SKM-1 treated with dmso at 0.1 percent for 144 hours (cell line): ENCODE measurements around the gene CTRB2.
"Not testable (repeated sequence)": the region's sequence is repeated elsewhere in the genome, so short reads cannot be mapped to it uniquely, and the experiment has no call there.

ENCODE experiments used
- DNase-seq: peaks from one replicate; lab custom pipeline; 2025; ENCODE audit not compliant: unreplicated experiment; lab: John Stamatoyannopoulos, UW

Gene CTRB2

DNA sequence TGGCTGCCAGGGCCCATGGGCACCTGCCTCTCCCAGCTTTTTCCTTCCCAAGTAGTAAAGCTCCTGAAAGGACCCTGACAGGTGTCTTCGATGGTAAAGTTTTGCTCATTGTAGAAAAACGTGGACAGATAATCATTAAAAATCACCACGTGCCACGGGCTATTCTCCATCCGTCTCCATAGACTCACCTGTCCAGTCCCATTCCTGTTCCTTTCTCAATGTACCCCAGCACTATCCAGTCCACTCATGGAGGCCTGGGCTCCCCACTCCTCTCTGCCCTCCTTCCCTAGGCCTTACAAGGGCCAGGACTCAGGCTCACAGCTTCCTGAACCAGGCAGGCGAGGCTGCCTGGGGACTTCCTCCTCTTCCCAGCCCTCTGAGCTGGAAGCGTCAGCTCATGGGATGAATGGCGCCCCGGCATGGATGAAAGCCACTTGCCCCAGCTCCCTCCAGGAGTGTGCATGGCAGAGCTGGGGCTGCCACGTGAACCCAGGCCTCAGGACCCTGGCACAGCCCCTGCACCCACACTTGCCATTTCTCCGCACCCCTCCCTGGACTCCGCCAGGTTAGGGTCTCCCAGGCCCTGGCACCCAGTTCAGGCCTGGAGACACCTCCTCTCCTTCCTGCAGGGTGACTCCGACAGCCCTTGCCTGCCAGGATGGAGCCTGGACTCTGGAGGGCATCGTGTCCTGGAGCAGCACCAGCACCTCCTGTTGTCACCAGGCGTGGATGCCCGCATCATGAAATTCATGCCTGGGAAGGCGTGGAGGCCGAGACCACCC, 20.6 kb upstream of the CTRB2 start:
- DNase-seq: no peak

DNA sequence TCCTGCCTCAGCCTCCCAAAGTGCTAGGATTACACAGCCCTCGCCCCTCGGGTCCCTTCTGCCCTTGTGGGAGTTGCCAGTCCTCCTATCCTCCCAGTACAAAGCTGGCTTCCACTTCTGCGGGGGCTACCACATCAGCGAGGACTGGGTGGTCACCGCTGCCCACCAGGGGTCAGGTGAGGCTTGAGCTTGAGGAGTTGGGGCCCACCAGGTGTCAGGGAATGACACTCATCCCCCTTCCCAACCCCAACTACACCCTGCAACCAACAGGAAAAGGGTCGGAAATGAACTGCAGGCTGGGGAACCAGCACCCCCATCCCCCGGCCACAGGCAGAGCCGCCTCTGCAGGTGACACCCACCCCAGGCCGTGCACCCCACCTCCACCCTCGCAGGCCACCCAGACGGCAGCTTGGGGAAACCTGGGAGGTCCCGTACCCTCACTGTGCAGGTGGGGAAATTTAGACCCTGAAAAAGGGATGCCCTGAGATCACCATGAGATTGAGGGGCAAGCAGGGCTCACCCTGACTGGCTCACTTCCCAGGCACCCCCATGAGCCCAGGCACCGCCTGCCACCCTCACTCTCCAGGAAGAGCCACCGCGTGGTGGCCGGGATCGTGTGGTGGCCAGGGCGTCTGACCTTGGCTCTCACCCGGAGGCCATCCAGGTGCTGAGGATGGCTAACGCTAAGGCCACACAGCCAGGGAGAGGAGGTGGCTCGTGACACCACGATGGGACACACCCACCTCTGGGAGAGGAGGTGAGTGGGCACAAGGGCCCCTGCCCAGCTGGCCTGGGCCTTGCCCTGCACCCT, 19.8 kb upstream of the CTRB2 start:
- no peak for DNase-seq

DNA sequence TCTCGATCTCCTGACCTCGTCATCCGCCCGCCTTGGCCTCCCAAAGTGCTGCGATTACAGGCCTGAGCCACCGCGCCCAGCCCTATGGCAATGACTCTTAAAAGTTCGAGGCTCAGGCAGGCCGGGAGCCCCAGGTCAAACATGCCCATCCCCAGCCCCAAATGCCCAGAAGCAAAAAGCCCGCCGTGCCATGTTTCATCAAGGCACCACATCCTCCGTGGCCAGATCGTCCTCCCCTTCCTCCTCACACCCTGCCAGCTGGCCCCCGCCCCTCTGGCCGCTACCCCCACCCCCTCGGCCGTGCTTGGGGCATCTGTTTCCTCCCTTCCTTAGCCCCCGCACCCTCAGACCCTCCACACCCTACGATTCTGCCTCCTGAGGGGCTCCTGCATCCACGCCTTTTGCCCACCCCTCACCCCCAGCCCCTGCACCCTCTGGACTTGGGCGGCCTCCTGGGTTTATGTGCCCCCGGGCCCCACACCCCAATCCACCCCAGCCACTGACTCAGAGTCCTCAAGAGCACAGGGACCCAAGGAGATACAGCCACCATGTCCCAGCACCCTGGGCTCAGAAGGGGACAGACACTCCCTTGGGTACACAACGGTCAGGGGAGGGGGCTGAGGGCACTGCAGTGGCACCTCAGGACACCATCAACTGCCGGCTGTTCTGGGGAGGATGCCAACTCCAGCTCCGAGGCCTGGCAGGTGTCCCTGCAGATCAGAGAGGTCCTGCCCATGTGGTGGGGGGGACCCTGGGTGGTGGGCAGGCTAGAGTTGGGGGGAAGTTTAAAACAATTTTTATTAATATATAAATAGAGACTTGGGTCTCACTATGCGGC, 18.9 kb upstream of the CTRB2 start:
- no peak for DNase-seq

DNA sequence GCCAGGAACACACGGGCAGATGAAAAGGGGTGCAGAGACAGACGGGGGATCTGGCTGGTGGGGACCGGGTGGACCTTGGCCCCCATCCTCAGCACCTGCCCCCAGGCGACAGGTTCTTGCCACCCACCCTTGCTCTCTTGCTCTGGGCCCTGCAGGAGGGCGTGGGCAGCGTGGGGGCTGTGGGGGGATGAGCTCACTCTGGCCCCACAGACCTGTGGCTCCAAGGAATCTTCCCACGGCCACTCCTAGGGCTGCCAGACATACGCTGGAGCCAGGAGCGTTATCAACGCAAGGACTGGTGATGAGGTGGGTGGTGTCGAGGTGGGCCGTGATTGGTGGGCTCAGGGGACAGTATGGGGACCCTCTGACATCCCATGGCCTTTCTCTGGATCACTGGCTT, 18.1 kb upstream of the CTRB2 start:
- no peak for DNase-seq

DNA sequence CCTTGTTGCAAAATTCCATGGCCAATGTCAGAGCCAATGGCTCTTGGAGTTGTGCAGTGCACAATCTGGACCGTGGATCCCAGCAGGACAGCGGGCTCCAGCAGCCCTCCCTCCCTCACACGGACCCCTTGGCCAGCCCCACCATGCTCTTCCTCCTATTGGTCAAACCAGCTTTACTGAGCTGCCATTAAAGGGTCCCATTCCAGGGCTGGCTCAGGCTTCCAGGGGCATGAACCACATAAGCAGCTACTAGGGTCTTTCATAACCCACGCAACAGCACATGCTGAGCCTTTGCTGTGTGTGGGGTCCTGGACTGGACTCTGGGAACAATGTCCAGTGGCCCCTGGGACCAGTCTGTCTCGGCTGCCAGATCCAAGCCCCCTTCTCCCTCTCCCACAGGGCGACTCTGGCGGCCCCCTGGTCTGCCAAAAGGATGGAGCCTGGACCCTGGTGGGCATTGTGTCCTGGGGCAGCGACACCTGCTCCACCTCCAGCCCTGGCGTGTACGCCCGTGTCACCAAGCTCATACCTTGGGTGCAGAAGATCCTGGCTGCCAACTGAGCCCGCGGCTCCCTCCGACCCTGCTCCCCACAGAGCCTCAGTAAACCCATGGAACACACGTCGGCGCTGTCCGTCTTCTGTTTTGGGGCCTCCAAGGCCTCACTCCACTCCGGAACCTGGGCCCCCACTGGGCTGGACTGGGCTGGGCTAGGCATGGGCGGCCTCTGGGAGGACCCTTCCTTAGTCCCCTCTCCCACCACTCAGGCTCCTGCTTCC, 17.5 kb upstream of the CTRB2 start:
- no peak for DNase-seq

DNA sequence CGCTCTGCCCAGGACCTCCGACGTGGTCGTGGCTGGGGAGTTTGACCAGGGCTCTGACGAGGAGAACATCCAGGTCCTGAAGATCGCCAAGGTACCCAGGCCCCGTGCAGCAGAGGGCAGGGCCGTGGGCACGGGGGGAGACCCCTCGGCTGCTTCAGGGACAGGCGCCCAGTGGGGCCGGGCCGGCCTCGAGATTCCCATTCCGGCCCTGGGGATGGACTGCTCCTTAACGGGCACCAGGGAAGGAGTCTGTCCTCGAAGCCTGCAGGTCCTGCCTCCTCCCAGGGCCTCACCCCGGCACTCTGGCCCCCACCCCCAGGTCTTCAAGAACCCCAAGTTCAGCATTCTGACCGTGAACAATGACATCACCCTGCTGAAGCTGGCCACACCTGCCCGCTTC, 16.2 kb upstream of the CTRB2 start:
- not testable (repeated sequence) for DNase-seq

DNA sequence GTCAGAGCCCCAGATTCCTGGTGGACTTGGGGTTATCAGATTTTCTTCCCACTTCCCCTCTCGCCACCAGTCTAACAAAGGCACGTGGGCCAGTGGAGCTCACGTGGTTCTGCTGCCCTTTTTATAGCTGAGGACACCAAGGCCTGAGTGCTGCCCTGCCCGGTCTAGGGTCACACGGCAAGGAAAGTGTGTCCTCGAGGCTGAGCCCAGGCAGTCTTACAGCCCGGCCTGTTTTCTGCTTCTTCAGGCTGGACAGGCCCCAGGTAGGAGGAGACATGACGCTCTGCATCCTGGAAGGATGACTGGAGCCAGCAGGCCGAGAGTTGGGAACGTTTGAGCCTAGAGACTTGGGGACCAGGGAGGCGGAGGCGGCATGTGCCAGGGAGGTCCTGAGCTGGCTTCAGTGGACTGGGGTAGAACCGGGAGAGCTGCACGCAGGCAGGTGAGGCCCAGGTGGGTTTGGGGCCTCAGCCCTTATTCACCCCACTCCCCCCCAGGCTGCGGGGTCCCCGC, 15.4 kb upstream of the CTRB2 start:
- no peak for DNase-seq

DNA sequence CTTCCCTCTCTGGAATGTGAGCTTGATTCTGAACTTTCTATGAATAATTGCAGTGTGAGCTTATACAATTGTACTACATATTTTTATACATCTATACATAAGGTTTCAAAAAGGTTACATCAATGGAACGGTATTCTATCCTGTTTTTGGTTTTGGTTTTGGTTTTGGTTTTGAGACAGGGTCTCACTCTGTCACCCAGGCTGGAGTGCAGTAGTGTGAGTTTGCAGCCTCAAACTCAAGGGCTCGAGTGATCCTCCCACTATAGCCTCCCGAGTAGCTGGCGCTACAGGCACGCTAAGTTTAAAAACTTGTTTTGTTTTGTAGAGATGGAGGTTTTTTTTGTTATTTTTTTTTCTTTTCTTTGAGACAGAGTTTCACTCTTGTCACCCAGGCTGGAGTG, 12.9 kb upstream of the CTRB2 start:
- no peak for DNase-seq

DNA sequence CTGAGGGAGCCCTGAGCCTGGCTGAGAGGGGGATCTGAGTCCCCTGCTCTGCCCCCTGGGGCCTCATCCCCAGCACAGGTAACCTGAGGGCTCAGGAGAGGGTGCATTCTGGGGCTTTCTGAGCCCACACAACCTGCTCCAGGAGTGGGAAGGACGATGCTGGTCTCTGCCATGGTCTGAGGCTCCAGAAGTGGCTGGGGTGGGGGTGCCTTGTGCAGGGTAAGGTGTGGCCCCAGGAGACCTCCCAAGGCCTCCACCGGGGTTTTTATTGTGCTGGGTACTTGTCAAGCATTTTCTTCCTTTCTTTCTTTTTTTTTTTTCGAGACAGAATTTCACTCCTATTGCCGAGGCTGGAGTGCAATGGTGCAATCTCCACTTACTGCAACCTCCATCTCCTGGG, 12.1 kb upstream of the CTRB2 start:
- no peak for DNase-seq

DNA sequence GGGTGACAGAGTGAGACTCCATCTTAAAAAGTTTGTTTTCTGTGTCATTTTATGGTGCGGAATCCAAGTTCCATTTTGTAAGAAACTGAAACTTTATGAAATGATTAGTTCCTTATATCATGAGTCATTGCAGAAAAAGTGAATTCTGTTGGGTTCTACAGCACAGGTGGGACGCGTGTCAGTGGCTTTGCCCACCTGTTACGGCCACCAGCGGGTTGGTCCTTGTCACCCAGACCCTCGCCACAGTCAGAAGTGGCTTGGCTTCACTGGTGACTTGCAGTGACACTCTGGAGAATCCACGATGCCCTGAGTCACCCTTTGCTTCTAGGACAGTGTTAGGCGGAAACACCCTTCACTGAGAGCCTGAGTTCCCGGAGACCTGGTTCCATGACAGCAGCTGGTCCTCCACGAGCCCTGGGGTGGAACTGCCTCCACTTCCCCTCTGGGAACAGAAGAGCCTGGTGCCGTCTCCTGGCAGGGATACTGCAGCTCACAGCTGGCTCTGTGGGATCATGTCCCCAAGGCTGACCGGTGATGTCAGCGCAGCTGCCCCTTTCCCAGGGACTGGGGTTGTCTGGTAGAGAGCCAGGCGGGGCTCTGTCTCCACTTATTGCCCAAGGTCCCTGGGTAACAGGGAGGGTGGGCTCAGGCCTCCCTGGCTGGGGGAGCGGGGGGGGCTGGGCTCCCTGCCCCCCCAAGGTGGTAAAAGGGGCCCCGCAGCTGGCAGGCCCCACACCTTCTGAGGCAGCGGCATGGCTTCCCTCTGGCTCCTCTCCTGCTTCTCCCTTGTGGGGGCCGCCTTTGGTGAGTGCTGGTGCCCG, 11.5 kb upstream of the CTRB2 start, which contains the start of gene CTRB1:
Gene CTRB1 (plus strand): TSS at position 733 of the 821 bp plus-strand sequence. CDS start 20 bp downstream, at position 753.
- no peak for DNase-seq

DNA sequence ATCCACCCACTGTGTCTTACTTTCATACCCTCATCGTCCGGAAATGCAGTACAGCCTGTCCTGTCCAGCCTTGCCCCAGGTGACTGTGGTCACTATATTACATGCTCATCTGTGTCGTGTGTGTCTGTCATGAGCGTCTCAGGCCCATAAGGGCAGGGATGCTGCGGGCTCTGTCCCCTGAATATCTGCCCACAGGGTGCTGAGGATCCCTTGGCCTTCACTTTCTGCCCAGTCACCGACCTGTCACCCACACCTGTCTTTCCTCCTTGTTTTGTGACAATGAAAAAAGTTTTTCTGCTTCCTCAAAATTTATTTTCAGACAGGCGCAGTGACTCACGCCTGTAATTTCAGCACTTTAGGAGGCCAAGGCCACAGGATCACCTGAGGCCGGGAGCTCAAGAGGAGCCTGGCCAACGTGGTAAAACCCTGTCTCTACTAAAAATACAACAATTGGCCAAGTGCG, 10.5 kb upstream of the CTRB2 start:
- DNase-seq: no peak

DNA sequence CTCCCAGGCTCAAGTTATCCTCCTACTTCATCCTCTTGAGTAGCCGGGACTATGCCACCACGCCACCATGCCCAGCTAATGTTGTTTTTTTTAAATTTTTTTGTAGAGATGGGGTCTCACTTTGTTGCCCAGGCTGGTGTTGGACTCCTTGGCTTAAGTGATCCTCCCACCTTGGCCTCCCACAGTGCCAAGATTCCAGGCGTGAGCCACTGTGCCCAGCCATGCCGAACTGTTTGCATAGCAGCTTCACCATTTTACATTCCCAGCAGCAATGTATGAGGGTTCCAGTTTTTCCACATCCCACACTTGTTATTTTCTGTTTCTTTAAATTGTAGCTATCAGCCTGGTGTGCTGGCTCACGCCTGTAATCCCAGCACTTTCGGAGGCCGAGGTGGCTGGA, 9.6 kb upstream of the CTRB2 start:
- DNase-seq: no peak

DNA sequence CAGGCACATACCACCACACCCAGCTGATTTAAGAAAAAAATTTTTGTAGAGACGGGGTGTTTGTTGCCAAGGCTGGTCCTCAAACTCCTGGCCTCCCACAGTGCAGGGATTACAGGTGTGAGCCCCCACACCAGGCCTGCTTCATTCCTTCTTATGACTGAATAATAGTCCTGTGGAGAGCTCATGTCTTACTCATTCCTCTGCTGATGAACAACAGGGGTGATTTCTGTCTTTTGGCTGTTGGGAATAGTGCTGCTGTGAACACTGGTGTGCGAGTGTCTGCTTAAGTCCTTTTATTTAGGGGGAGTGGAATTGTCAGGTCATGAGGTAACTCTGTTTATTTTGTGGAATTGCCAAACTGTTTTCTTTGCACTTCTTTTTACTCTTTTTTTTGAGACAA, 9.2 kb upstream of the CTRB2 start:
- DNase-seq: no peak

DNA sequence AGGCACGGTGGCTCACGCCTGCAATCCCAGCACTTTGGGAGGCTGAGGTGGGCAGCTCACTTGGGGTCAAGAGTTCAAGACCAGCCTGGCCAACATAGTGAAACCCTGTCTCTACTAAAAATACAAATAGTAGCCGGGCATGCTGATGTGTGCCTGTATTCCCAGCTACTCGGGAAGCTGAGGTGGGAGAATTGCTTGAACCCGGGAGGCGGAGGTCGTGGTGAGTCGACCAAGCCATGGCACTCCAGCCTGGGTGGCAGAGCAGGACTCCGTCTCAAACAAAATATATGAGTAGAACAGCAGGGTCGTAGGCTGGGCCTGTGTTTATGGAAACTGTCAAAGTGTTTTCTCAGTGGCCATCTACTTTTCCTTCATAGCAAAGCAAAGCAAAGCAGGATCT, 4.3 kb upstream of the CTRB2 start:
- not testable (repeated sequence) for DNase-seq

DNA sequence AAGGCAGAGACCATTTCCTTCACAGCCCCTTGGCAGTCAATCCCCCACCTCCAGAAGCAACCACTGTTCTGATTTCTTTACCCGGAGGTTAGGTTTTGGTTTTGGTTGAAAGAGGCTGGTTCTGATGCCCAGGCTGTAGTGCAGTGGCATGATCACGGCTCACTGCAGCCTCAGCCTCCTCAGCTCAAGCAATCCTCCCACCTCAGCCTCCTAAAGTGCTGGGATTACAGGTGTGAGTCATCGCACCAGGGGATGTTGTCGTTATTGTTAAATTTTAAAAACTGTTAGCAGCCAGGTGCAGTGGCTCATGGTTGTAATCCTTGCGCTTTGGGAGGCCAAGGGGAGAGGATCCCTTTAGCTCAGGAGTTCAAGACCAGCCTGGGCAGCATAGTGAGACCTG, 3.0 kb upstream of the CTRB2 start:
- no peak for DNase-seq

DNA sequence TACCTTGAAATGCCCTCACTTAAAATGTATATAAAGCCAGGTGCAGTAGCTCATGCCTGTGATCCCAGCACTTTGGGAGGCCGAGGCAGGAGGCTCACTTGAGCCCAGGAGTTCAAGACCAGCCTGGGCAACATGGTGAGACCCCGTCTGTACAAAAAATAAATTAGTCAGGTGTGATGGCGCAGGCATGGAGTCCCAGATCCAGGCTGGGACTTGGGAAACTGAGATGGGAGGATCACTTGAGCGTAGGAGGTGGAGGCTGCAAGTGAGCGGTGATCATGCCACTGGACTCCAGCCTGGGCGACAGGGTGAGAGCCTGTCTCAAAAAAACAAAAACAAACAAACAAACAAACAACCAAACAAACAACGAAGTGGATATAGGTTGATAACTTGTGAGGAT, 2.6 kb upstream of the CTRB2 start:
- DNase-seq: not testable (repeated sequence)

DNA sequence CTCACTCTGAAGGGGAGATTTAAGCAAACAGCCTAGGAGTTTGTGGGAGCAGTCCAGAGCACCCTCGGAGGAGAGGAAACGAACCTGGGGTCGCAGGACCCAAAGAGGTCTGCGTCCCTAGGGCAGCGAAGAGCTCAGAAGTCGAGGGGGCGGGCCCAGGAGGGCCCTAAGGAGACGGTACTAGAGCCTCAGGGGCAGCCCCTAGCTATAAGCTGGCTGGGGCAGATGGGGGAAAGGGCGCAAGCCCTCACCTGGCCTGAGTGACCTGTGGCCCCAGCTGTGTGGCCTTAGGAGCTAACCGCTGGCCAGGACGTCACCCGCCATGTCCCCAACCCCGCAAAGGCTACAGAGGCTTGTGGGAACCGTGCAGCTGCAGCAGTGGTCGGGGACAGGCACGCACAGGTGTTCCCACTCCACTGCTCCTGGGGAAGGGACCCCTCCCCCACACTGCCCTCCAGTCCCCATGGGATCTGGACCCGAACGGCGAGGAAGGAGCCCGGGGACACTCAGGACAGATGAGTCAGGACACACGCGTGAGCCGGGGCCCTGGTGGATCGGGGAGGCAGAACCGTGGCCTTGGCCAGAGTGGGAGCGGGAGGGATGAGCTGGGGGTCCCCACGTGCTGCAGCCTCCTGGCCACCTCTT, 2.0 kb upstream of the CTRB2 start:
- DNase-seq: no peak

DNA sequence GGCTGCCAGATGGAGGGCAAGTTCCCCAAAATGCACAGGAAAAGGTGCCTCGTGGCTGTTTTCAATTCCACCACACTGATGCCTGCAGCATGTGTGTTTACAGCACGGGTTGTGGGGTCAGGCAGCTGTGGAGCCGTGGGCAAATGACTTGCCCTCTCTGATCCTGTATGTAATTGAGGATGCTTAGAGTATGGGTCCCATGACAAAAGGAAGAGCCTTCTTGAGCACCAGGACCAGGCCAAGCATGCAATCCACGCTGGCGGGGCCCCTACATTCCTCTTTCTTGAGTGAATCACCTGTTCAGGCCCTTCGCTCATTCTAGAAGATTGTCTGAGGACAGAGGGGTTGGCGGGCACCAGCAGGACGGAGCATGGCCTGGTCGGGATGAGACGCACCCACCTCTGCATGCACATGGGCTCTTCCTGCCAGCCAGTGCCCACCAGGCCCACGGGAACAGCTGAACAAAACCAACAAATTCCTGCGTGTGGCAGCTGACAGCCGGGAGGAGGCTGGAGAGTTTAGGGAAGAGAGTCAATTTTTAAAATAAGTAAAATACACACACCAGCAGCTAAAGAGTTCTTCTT, 1.4 kb upstream of the CTRB2 start:
- DNase-seq: no peak

DNA sequence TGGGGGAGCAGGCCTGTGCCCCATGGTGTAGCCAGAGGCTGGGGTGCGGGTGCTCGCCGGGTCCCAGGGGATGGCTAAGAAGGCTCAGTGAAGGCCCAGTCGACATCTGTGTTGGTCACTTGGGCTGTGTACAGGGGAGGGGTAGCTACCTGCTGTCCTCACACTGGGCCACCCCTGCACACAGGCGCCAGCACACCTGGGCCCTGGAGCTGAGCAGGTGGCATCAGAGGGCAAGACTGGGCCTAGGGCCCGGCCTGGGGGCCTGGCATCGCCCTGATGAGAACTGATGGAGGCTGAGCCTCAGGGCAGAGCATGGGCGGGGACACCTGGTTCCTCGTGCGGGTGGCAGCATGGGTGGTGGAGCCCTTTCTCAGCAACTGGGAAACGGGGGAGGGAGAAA, 870 bp upstream of the CTRB2 start:
- no peak for DNase-seq
